ENCODE measurements around the gene XKR8.
"Not testable (repeated sequence)": the region's sequence is repeated elsewhere in the genome, so short reads cannot be mapped to it uniquely, and the experiment has no call there.

The XKR8 gene

GRCh38 chr1:27993241-27993640 lies 33.5 kb downstream of the XKR8 start:
- no peak for DNase-seq

- DNase-seq, result no peak
Observed at GRCh38 chr1:27994060-27994459, 34.3 kb downstream of the XKR8 start.

- not testable (repeated sequence) for DNase-seq
Observed at GRCh38 chr1:27994526-27994925, 34.8 kb downstream of the XKR8 start.

GRCh38 chr1:27999055-27999454 lies 39.3 kb downstream of the XKR8 start:
- no peak for DNase-seq

GRCh38 chr1:28002600-28002999 lies 42.8 kb downstream of the XKR8 start:
- DNase-seq, result no peak

- not testable (repeated sequence) for DNase-seq
Observed at GRCh38 chr1:28003117-28003516, 43.3 kb downstream of the XKR8 start.

- no peak for DNase-seq
Observed at GRCh38 chr1:28010969-28011368, 51.2 kb downstream of the XKR8 start.
